Immature natural killer cell (primary cell): ENCODE data around the gene ASL. TPM values are rescaled to one million over a fixed set of nuclear protein-coding genes. Genes with fewer than 3 reads are reported as not detected.
A peak's percentile ranks its signal among the peaks of the same experiment; 100 is the strongest.
"Not testable (repeated sequence)": the region's sequence is repeated elsewhere in the genome, so short reads cannot be mapped to it uniquely, and the experiment has no call there.

Experiments used
- DNase-seq, 3 donors: peaks; one replicate each; pipeline ENCODE4 v3.0.0; 2022; ENCODE audit warnings: mixed read lengths in 1 of 3
- H3K27ac Mint-ChIP-seq, 6 donors: one replicate each; pipeline ENCODE4 v1.8.0; 2020; ENCODE audit warnings: mixed read lengths in 6 of 6, mild to moderate bottlenecking in 5 of 6, inconsistent platforms in 4 of 6, moderate library complexity in 3 of 6
- H3K27me3 Mint-ChIP-seq, 3 donors: one replicate each; pipeline ENCODE4 v1.8.0; 2020 to 2021; ENCODE audit warnings: low read depth in 3 of 3, mild to moderate bottlenecking in 3 of 3, mixed read lengths in 3 of 3, moderate library complexity in 3 of 3, inconsistent platforms in 1 of 3
- H3K36me3 Mint-ChIP-seq, 3 donors: one replicate each; pipeline ENCODE4 v1.8.0; 2020; ENCODE audit warnings: mixed read lengths in 3 of 3, inconsistent platforms in 2 of 3, mild to moderate bottlenecking in 2 of 3
- H3K4me1 Mint-ChIP-seq, 2 donors: one replicate each; pipeline ENCODE4 v1.8.0; 2020; ENCODE audit warnings: inconsistent platforms in 2 of 2, mild to moderate bottlenecking in 2 of 2, mixed read lengths in 2 of 2, moderate library complexity in 1 of 2
- H3K4me3 Mint-ChIP-seq, 5 donors: one replicate each; pipeline ENCODE4 v1.8.0; 2020; ENCODE audit warnings: mild to moderate bottlenecking in 5 of 5, mixed read lengths in 5 of 5, inconsistent platforms in 3 of 5, moderate library complexity in 3 of 5
- H3K9me3 Mint-ChIP-seq, 6 donors: one replicate each; pipeline ENCODE4 v1.8.0; 2020; ENCODE audit warnings: mild to moderate bottlenecking in 6 of 6, mixed read lengths in 6 of 6, inconsistent platforms in 4 of 6, moderate library complexity in 3 of 6
- polyA plus RNA-seq, 3 donors: library from polyadenylated mRNA; unstranded; fragments of 300-500 nt; fragmentation: Illumina TruSeq; gene quantifications; one replicate each; pipeline ENCODE4 v1.2.3, GENCODE V29; 2021

Gene ASL
- polyA plus RNA-seq, 3 donors from 2014 or later: 52.3 to 69.5 (median 55.5) TPM

GRCh38 chr7:66050990-66051448, 24.6 kb upstream of the ASL start:
- Mint-ChIP-seq H3K9me3 (no peaks in the 10 kb centered on the region), H3K27ac (no peak overlapping the region), H3K36me3 (no peaks in the 10 kb centered on the region), H3K27me3 (peaks cover 0 to under 1% (median 0%) of the 10 kb centered on the region in 3 donors), H3K4me1 (no peaks in the 10 kb centered on the region), H3K4me3 (no peak overlapping the region)
- no peak for DNase-seq

GRCh38 chr7:66052447-66052846, 23.2 kb upstream of the ASL start:
- no peak for DNase-seq
- Mint-ChIP-seq H3K4me1 (no peaks in the 10 kb centered on the region), H3K9me3 (no peaks in the 10 kb centered on the region), H3K36me3 (no peaks in the 10 kb centered on the region), H3K27ac (no peak overlapping the region), H3K4me3 (no peak overlapping the region), H3K27me3 (no peaks in the 10 kb centered on the region)

DNA sequence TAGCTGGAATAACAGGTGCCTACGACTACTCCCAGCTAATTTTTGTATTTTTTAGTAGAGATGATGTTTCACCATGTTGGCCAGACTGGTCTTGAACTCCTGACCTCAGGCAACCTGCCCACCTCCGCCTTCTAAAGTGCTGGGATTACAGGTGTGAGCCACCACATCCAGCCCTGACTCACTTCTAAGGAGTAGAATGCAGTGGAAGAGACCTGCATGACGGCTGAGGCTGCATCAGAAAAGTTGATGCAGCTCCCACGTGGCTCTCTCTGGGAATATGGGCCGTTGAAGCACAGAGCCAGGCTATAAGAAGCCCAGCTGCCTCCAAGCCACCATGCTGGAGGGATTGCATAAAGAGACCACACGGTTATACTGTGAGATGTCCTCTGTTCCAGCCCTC, 21.6 kb upstream of the ASL start:
- no peak for DNase-seq
- Mint-ChIP-seq H3K27me3 (no peaks in the 10 kb centered on the region), H3K36me3 (no peaks in the 10 kb centered on the region), H3K4me3 (no peak overlapping the region), H3K27ac (no peak overlapping the region), H3K9me3 (no peaks in the 10 kb centered on the region), H3K4me1 (no peaks in the 10 kb centered on the region)

DNA sequence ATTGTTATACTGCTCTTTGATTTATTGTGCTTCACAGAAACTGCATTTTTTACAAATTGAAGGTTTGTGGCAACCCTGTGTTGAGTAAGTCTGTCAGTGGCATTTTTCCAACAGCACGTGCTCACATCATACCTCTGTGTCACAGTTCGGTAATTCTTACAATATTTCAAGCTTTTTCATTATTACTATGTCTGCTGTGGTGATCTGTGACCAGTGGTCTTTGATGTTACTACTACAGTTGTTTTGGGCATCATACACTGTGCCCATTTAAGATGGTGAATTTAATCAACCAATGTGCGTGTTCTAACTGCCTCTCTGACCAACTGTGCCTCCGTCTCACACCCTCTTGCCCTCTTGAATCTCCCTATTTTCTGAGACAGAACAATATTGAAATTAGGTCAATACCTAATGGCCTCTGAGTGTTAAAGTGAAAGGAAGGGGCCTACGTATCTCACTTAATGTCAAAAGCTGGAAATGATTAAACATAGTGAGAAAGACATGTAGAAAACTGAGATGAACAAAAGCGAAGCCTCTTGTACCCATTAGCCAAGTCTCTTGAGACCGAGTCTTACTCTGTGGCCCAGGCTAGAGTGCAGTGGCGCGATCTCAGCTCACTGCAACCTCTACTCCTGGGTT, 20.2 kb upstream of the ASL start:
- Mint-ChIP-seq H3K4me1 (no peaks in the 10 kb centered on the region), H3K4me3 (peak overlapping the region in 1 of 5 donors; percentile 12), H3K36me3 (no peaks in the 10 kb centered on the region), H3K9me3 (no peaks in the 10 kb centered on the region), H3K27ac (no peak overlapping the region), H3K27me3 (no peaks in the 10 kb centered on the region)
- no peak for DNase-seq

- Mint-ChIP-seq H3K9me3 (no peaks in the 10 kb centered on the region), H3K27ac (no peak overlapping the region), H3K36me3 (no peaks in the 10 kb centered on the region), H3K4me3 (no peak overlapping the region), H3K4me1 (no peaks in the 10 kb centered on the region), H3K27me3 (no peaks in the 10 kb centered on the region)
- no peak for DNase-seq
These were observed 14.8 kb upstream of the ASL start for GRCh38 chr7:66060796-66061195.

GRCh38 chr7:66069732-66070131, 5.9 kb upstream of the ASL start:
- H3K27me3 Mint-ChIP-seq: peaks cover 0 to 3% (median 0%) of the 10 kb centered on the region in 3 donors
- no peak overlapping the region for H3K4me3 Mint-ChIP-seq
- H3K27ac Mint-ChIP-seq: no peak overlapping the region
- no peak for DNase-seq
- no peaks in the 10 kb centered on the region for H3K9me3 Mint-ChIP-seq
- no peaks in the 10 kb centered on the region for H3K4me1 Mint-ChIP-seq
- H3K36me3 Mint-ChIP-seq: no peaks in the 10 kb centered on the region

- no peak for DNase-seq
- Mint-ChIP-seq H3K9me3 (no peaks in the 10 kb centered on the region), H3K36me3 (no peaks in the 10 kb centered on the region), H3K27me3 (peaks cover 0 to 3% (median 1%) of the 10 kb centered on the region in 3 donors), H3K4me1 (peaks cover 1 to 3% of the 10 kb centered on the region in 2 donors), H3K27ac (peak overlapping the region in 1 of 6 donors; percentile 58), H3K4me3 (no peak overlapping the region)
These were observed 5.4 kb upstream of the ASL start for GRCh38 chr7:66070222-66070621.

GRCh38 chr7:66072208-66072607, 3.4 kb upstream of the ASL start:
- DNase-seq, H3K27me3 Mint-ChIP-seq, H3K9me3 Mint-ChIP-seq, H3K4me3 Mint-ChIP-seq, H3K36me3 Mint-ChIP-seq: not testable (repeated sequence)
- Mint-ChIP-seq H3K27ac (peak overlapping the region in 1 of 6 donors; percentile 18), H3K4me1 (peaks cover 15 to 17% of the 10 kb centered on the region in 2 donors)

DNA sequence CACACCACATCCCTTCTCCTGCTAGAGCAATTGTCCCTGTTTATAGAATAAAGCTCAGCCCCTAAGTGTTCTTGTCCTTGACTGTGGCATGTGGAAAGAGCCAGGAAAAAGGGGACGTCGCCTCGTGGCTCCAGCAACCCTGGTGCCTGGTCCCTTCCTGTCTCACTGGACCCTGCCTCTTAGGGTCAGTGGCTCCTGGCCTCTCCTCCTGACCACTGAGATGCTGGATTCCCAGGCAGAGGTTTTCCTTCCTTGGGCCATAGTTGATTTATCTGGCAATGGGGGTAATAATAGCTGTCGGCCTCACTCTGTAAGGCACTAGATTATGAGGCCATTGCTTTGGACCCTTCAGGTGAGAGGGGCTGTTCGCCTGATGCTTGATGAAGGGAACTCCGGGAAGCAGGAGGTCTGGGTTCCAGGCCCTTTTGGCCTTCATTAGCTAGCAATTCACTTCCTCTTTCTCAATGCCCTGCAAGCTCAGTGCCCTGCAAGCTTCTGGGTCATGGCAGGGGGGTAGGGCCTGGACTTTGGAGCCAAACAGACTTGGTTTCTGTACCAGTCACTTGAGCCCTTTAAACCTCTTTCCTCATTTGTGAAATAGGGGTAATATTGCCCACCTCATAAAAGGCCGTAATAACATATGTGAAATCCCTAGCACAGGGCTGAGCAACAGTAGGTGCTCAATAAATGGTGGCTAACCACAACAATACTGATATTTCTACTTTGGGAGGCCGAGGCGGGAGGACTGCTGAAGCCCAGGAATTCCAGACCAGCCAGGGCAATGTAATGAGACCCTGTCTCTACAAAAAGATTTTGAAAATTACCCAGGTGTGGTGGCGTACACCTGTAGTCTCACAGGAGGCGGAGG, 1.1 kb downstream of the ASL start:
- Mint-ChIP-seq H3K4me1 (peaks cover 20 to 24% of the 10 kb centered on the region in 2 donors), H3K27me3 (peaks cover 2 to 6% (median 4%) of the 10 kb centered on the region in 3 donors), H3K27ac (peak overlapping the region; percentile 81 to 92 (median 89)), H3K9me3 (no peaks in the 10 kb centered on the region), H3K4me3 (peak overlapping the region; percentile 85 to 92 (median 89)), H3K36me3 (no peaks in the 10 kb centered on the region)
- DNase-seq: no peak

GRCh38 chr7:66078067-66078466, 2.4 kb downstream of the ASL start:
- Mint-ChIP-seq H3K36me3 (no peaks in the 10 kb centered on the region), H3K9me3 (no peaks in the 10 kb centered on the region), H3K27me3 (peaks cover 2 to 6% (median 2%) of the 10 kb centered on the region in 3 donors), H3K27ac (peak overlapping the region in 4 of 6 donors; percentile 20 to 80 (median 50)), H3K4me1 (peaks cover 20 to 24% of the 10 kb centered on the region in 2 donors), H3K4me3 (peak overlapping the region in 2 of 5 donors; percentile 53 to 55)
- DNase-seq: no peak

DNA sequence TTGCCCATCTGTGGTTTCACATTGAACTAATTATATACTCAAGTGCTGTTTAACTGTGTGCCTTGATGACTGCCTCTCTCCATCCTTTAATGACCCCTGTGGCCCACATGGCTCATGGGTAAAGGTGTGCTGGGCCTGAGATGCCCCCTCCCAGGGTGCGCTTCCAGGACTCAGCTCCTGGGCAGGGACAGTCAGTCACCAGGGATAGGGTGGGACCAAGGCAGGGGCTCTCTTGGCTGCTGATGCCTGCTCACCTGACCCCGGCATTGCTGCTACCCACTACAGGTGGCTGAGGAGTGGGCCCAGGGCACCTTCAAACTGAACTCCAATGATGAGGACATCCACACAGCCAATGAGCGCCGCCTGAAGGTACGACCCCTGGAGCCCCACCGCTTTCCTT, 6.5 kb downstream of the ASL start:
- DNase-seq: no peak
- Mint-ChIP-seq H3K4me1 (peaks cover 7 to 8% of the 10 kb centered on the region in 2 donors), H3K4me3 (no peak overlapping the region), H3K27ac (no peak overlapping the region), H3K27me3 (no peaks in the 10 kb centered on the region), H3K36me3 (peaks cover 0 to 4% (median 0%) of the 10 kb centered on the region in 3 donors), H3K9me3 (no peaks in the 10 kb centered on the region)

DNA sequence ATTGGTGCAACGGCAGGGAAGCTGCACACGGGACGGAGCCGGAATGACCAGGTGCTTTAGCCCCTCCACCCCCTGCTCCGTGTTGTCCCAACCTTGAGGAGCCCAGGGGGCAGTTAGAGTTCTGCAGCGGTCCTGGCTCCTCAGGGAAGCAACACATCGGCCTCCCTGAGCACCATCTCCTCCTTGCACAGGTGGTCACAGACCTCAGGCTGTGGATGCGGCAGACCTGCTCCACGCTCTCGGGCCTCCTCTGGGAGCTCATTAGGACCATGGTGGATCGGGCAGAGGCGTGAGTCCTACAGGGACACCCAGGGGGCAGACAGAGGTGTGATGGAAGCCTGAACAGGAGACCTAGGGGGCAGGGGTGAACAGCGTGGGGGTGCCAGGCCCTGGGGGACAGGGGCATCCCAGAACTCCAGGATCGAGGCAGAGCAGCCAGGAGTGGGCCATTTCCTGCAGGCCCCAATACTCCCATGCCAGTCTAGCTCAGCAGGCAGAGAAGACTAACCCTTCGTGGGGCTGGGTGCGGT, 7.3 kb downstream of the ASL start:
- H3K4me1 Mint-ChIP-seq: peaks cover 2% of the 10 kb centered on the region in 2 donors
- H3K27ac Mint-ChIP-seq: no peak overlapping the region
- H3K36me3 Mint-ChIP-seq: peaks cover 0 to 4% (median 0%) of the 10 kb centered on the region in 3 donors
- no peak overlapping the region for H3K4me3 Mint-ChIP-seq
- H3K9me3 Mint-ChIP-seq: no peaks in the 10 kb centered on the region
- H3K27me3 Mint-ChIP-seq: no peaks in the 10 kb centered on the region
- no peak for DNase-seq

DNA sequence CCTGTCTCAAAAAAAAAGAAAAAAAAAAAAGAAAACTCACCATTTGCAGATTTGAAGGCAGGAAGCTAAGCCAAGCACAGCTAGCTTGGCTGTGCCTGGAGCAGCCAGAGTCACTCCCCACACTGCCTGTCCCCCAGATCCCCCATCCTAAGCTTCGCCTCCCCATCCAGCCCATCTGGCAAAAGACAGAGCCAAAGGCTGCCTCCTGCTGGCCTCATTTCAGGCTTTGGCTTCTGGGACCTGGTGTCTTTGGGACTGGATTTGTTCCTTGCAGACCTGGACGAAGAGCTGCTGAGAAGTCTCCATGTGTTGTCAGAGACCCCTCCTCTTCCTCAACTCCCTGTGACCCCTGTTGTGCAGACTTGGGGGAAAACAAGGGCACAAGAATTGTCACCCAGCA, 8.1 kb downstream of the ASL start:
- Mint-ChIP-seq H3K9me3 (no peaks in the 10 kb centered on the region), H3K4me3 (no peak overlapping the region), H3K4me1 (no peaks in the 10 kb centered on the region), H3K27me3 (no peaks in the 10 kb centered on the region), H3K36me3 (peaks cover 0 to 4% (median 0%) of the 10 kb centered on the region in 3 donors), H3K27ac (no peak overlapping the region)
- no peak for DNase-seq
